CD4-positive, alpha-beta memory T cell (primary cell): ENCODE data around the gene CDC42EP5. TPM values are rescaled to one million over a fixed set of nuclear protein-coding genes. Genes with fewer than 3 reads are reported as not detected.
A peak's percentile ranks its signal among the peaks of the same experiment; 100 is the strongest.

Experiments
- CTCF ChIA-PET: fragments of 350-600 bp; sonication (Branson Sonifier 250); formaldehyde crosslinking; loops from one replicate; lab custom pipeline; 2021; ENCODE audit warnings: inconsistent platforms; ENCODE audit not compliant: partially characterized antibody; lab: Charles Lee
- POLR2A ChIA-PET: fragments of 350-600 bp; sonication (Branson Sonifier 250); formaldehyde crosslinking; loops from one replicate; lab custom pipeline; 2021; ENCODE audit not compliant: partially characterized antibody; lab: Charles Lee
- DNase-seq, 5 donors: peaks; one replicate each; pipeline versions ENCODE4 v3.0.0 to v3.0.0-alpha.2; 2020 to 2022; ENCODE audit warnings: mixed read lengths in 1 of 5
- H3K27ac ChIP-seq: one replicate; pipeline ENCODE4 v1.7.0; 2013; ENCODE audit warnings: low read depth, low read length
- H3K27me3 ChIP-seq: 2 replicates; pipeline ENCODE4 v1.7.0; 2013; ENCODE audit warnings: mild to moderate bottlenecking, low read length, moderate library complexity; ENCODE audit not compliant: insufficient read depth
- H3K36me3 ChIP-seq: 2 replicates; pipeline ENCODE4 v1.7.0; 2013; ENCODE audit warnings: mild to moderate bottlenecking, low read length, moderate library complexity; ENCODE audit not compliant: insufficient read depth
- H3K4me1 ChIP-seq: 2 replicates; pipeline ENCODE4 v1.7.0; 2013; ENCODE audit warnings: mild to moderate bottlenecking, low read length, moderate library complexity; ENCODE audit not compliant: insufficient read depth
- H3K4me3 ChIP-seq, 2 donors: one replicate each; pipeline ENCODE4 v1.7.0; 2013; ENCODE audit warnings: low read length in 2 of 2, mild to moderate bottlenecking in 1 of 2
- H3K9me3 ChIP-seq, 2 donors: one replicate each; pipeline ENCODE4 v1.7.0; 2013; ENCODE audit warnings: low read length in 2 of 2, control low read depth in 1 of 2; ENCODE audit not compliant: control insufficient read depth in 1 of 2
- H3K27ac Mint-ChIP-seq, 7 donors: one replicate each; pipeline ENCODE4 v1.8.0; 2020 to 2021; ENCODE audit warnings: mixed read lengths in 7 of 7, mild to moderate bottlenecking in 6 of 7, inconsistent platforms in 3 of 7, moderate library complexity in 3 of 7
- H3K27me3 Mint-ChIP-seq, 2 donors: one replicate each; pipeline ENCODE4 v1.8.0; 2020 to 2021; ENCODE audit warnings: mixed read lengths in 2 of 2
- H3K36me3 Mint-ChIP-seq, 2 donors: one replicate each; pipeline ENCODE4 v1.8.0; 2020 to 2021; ENCODE audit warnings: mixed read lengths in 2 of 2, inconsistent platforms in 1 of 2, mild to moderate bottlenecking in 1 of 2
- H3K4me1 Mint-ChIP-seq, 4 donors: one replicate each; pipeline ENCODE4 v1.8.0; 2020 to 2021; ENCODE audit warnings: mixed read lengths in 4 of 4, mild to moderate bottlenecking in 1 of 4
- H3K4me3 Mint-ChIP-seq, 8 donors: one replicate each; pipeline ENCODE4 v1.8.0; 2020 to 2021; ENCODE audit warnings: mixed read lengths in 8 of 8, mild to moderate bottlenecking in 7 of 8, moderate library complexity in 6 of 8, inconsistent platforms in 3 of 8
- H3K9me3 Mint-ChIP-seq, 8 donors: one replicate each; pipeline ENCODE4 v1.8.0; 2020 to 2021; ENCODE audit warnings: mixed read lengths in 8 of 8, mild to moderate bottlenecking in 5 of 8, inconsistent platforms in 3 of 8, moderate library complexity in 1 of 8
- intact Hi-C: fragments of 100-400 bp; cut with micrococcal nuclease; formaldehyde crosslinking; loops from one replicate; pipeline ENCODE4 v1.15.1; 2023
- polyA plus RNA-seq, 2 donors: library from polyadenylated mRNA; unstranded; fragments of 300-500 nt; fragmentation: Illumina TruSeq; gene quantifications; one replicate each; pipeline ENCODE4 v1.2.3, GENCODE V29; 2021
- total RNA-seq, 2 experiments: library from RNA; stranded (reverse); gene quantifications; one replicate each; pipeline ENCODE4 v1.2.3, GENCODE V29; 2021

CDC42EP5 gene
- total and polyA plus RNA-seq, 4 experiments from 2014 or later, result not detected

DNA sequence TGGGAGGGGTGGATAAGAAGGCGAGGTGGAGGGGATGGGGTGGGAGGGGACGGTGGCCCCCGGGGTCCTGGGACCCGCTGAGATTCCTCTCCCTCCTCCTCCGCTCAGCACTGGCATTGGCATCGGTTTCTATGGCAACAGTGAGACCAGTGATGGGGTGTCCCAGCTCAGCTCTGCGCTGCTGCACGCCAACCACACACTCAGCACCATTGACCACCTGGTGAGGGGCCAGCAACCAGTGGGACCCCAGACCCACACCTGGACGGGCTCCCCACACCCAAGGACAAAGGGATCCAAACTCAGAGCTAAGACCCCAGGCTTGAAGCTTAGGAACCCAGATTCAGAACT, 52.0 kb downstream of the CDC42EP5 start:
- Histone ChIP-seq H3K27ac (no peak overlapping the region), H3K9me3 (no peaks in the 10 kb centered on the region), H3K4me1 (peaks cover 12% of the 10 kb centered on the region), H3K27me3 (peaks cover 5% of the 10 kb centered on the region), H3K36me3 (no peaks in the 10 kb centered on the region), H3K4me3 (no peak overlapping the region)
- H3K4me3 Mint-ChIP-seq, result no peak overlapping the region
- ChIA-PET POLR2A (no interaction called here), CTCF (no interaction called here)
- peaks cover 10 to 21% (median 11%) of the 10 kb centered on the region in 4 donors for H3K4me1 Mint-ChIP-seq
- H3K27ac Mint-ChIP-seq, result peak overlapping the region in 1 of 7 donors; percentile 45
- no peaks in the 10 kb centered on the region for H3K36me3 Mint-ChIP-seq
- peaks cover 18 to 39% of the 10 kb centered on the region in 2 donors for H3K27me3 Mint-ChIP-seq
- intact Hi-C loops, result no loop called here
- no peak for DNase-seq
- H3K9me3 Mint-ChIP-seq, result peaks cover 0 to 5% (median 0%) of the 10 kb centered on the region in 8 donors

DNA sequence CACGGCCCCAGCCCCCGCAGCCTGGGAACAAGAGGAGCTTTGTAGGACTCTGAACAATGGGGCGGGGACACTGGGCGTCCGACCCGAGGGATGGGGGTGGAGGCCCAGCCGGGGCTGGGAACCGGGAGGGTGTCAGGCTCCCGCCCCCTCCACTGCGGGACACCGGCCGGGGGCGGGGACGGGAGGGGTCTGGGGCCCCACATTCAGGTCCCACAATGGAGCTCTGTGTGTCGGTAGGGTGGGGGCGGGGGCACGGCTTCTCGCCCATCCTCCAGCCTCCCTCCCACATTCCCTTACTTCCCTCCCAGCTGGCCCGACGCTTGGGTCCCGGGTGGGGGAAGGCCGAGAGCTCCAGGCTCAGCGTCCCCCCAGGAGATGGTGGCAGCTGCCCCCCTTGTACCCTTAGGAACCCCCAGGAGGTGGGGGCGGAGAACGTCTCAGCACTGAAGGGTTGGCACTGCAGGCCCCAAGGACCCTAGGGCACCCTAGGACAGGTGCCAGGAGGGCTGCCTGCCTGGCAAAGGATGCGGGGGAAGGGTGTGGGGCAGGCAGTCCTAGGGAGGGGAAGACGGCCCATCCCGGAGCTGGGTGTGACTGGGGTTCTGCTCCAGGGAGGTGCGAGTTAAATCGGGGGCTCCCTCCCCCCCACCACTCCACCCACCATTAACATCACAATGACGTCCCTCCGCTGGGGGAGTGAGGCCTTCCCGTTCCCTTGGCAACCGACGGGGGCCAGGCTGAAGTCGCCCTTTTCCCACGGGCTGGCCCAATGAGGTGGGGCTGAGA, 52.5 kb downstream of the CDC42EP5 start:
- ChIA-PET POLR2A (no interaction called here), CTCF (no interaction called here)
- Mint-ChIP-seq H3K36me3 (no peaks in the 10 kb centered on the region), H3K4me1 (peaks cover 10 to 21% (median 11%) of the 10 kb centered on the region in 4 donors), H3K27ac (no peak overlapping the region), H3K9me3 (peaks cover 0 to 5% (median 0%) of the 10 kb centered on the region in 8 donors), H3K27me3 (peaks cover 23 to 36% of the 10 kb centered on the region in 2 donors), H3K4me3 (no peak overlapping the region)
- Histone ChIP-seq H3K27ac (no peak overlapping the region), H3K36me3 (no peaks in the 10 kb centered on the region), H3K4me3 (no peak overlapping the region), H3K4me1 (peaks cover 12% of the 10 kb centered on the region), H3K9me3 (no peaks in the 10 kb centered on the region), H3K27me3 (peaks cover 8% of the 10 kb centered on the region)
- intact Hi-C loops, result no loop called here
- DNase-seq, result no peak

DNA sequence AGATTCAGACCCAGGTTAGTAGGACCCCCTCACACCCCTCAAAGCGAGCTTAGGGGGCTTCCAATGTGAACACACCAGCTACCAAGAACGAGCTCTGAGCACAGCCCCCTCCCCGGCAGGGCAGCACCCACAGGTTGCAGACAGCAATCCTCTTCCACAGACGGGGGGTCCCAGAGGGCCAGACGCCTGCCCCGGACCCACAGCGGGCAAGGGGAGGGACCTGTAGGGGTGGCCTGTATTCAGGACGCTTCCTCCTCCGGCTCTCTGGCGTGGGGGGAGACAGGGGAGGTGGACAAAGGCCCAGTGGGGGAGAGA, 53.1 kb downstream of the CDC42EP5 start:
- peaks cover 10 to 21% (median 11%) of the 10 kb centered on the region in 4 donors for H3K4me1 Mint-ChIP-seq
- no peak overlapping the region for H3K27ac Mint-ChIP-seq
- intact Hi-C loops, result no loop called here
- ChIA-PET POLR2A (no interaction called here), CTCF (no interaction called here)
- H3K36me3 Mint-ChIP-seq, result no peaks in the 10 kb centered on the region
- no peak overlapping the region for H3K4me3 ChIP-seq
- H3K27ac ChIP-seq, result no peak overlapping the region
- peaks cover 10% of the 10 kb centered on the region for H3K27me3 ChIP-seq
- H3K9me3 Mint-ChIP-seq, result peaks cover 0 to 5% (median 0%) of the 10 kb centered on the region in 8 donors
- H3K4me3 Mint-ChIP-seq, result no peak overlapping the region
- no peaks in the 10 kb centered on the region for H3K9me3 ChIP-seq
- peaks cover 24 to 33% of the 10 kb centered on the region in 2 donors for H3K27me3 Mint-ChIP-seq
- H3K36me3 ChIP-seq, result no peaks in the 10 kb centered on the region
- no peak for DNase-seq
- peaks cover 12% of the 10 kb centered on the region for H3K4me1 ChIP-seq

DNA sequence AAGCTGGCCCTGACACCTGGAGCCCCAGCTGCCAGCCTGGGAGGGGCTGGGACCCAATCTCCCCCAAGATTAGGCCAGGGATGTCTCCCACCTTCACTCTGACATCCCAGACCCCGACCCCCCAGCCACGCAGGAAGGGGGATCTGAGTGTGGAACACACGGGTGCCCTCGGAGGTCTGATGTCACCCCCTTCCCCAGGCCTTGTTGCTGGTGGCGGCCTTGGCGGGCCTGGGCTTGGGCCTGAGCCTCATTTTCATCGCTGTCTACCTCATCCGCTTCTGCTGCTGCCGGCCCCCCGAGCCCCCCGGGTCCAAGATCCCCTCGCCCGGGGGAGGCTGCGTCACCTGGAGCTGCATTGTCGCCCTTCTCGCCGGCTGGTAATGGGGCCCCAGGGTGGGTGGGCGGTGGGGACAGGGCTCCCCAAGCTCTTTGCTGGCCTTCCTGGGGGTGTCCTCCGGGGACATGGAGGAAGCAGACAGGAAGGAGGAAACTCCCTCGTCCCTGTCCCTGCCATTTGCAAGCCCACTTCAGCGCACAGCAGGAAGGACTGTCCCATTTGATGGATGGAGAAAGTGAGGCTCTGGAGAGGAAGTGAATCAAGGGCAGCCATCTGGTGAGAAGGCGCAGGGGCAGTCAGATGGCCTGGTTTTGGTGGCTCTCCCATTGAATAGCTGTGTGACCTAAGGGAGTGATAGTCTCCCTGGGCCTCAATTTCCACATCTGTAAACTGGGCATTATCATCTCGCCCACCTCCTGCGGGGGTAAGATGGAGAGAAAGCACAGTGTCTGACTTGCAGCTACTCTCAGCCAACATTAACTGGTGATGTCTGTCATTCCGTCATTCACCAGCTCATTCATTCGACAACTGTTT, 53.9 kb downstream of the CDC42EP5 start:
- H3K36me3 Mint-ChIP-seq, result no peaks in the 10 kb centered on the region
- Histone ChIP-seq H3K27ac (no peak overlapping the region), H3K4me1 (peaks cover 12% of the 10 kb centered on the region), H3K4me3 (no peak overlapping the region), H3K36me3 (no peaks in the 10 kb centered on the region), H3K27me3 (peaks cover 18% of the 10 kb centered on the region), H3K9me3 (no peaks in the 10 kb centered on the region)
- peaks cover 0 to 5% (median 0%) of the 10 kb centered on the region in 8 donors for H3K9me3 Mint-ChIP-seq
- POLR2A ChIA-PET, result no interaction called here
- no peak for DNase-seq
- CTCF ChIA-PET, result no interaction called here
- intact Hi-C loops, result no loop called here
- no peak overlapping the region for H3K27ac Mint-ChIP-seq
- peaks cover 10 to 21% (median 13%) of the 10 kb centered on the region in 4 donors for H3K4me1 Mint-ChIP-seq
- H3K27me3 Mint-ChIP-seq, result peaks cover 31 to 39% of the 10 kb centered on the region in 2 donors
- H3K4me3 Mint-ChIP-seq, result no peak overlapping the region

DNA sequence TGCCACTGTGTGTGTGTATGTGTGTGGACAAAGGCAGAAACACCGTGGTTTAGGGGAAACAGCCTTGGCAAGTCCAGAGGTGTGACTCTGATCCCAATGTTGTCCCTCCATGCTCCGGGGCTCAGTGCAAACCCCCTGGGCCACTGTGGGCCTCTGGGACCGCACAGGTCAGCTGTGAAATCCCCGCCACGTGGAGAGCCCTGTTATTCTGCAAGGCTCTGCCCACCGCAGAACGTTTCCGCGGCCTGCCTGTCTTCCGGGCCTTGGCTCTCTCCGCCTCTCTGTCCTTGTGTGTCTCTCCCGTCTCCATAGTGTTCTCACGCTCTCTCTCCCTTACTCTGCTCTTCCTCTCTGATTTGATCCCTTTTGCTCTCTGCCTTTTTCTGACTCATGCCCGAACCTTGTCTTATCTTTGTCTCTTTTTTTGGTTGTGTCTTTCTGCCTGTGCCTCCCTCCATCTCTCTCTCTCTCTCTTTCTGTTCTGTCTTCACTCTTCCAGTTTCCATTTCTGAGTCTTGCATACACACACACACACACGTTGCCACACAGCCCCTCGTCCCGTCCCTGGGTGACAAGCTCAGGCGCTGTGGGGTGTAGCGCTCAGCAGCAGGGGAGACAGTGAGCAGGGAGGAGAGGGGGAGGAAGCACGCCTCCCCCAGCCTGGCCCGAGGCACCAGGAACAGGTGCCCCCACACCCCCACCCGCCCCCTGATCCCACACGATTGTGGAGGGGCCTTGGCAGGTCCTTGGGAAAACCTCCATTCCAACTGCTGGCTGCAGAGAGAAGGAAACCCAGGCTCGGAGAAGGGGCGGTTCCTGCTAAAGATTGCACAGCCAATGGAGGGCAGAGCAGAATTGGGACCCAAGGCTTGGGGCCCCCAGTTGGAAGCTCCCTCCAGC, 54.8 kb downstream of the CDC42EP5 start:
- ChIA-PET POLR2A (no interaction called here), CTCF (no interaction called here)
- peaks cover 19% of the 10 kb centered on the region for H3K27me3 ChIP-seq

DNA sequence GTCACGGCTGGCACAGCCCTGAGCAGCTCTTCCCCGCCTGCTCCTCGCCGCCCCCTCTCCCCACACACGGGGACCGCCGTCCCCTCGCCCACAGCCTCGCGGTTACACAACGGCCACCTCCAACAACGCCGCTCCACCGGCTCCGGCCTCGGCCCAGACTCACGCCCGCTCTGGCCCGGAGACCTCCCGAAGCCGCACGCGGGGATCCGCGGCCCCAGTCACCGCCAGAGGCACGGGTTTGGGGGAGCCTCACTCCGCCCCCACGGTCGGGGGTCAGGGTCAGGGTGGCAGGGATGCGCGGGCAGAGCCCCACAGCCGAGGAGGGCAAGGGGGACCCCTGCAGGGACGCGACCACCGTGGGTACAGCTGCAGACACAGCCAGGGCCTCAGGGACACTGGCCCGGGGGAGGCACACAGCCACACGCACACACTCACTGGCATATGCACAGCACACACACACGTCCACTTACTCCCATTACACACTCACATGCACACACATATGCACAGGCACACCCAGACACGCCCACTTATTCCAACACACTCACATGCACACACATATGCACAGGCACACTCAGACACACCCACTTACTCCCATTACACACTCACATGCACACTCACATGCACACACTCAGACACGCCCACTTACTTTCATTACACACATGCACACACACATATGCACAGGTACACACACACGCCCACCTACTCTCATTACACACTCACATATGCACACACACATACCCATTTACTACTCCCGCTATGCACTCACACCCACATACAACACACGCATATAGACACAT, 56.2 kb downstream of the CDC42EP5 start:
- intact Hi-C loops, result no loop called here
- H3K36me3 ChIP-seq, result no peaks in the 10 kb centered on the region
- no peak for DNase-seq
- no peak overlapping the region for H3K27ac ChIP-seq
- H3K4me3 ChIP-seq, result no peak overlapping the region
- ChIA-PET POLR2A (no interaction called here), CTCF (no interaction called here)
- Mint-ChIP-seq H3K9me3 (peaks cover 0 to 5% (median 1%) of the 10 kb centered on the region in 8 donors), H3K27me3 (peaks cover 36 to 37% of the 10 kb centered on the region in 2 donors), H3K4me1 (peaks cover 10 to 21% (median 14%) of the 10 kb centered on the region in 4 donors), H3K4me3 (peak overlapping the region in 2 of 8 donors; percentile 0 to 44), H3K36me3 (no peaks in the 10 kb centered on the region), H3K27ac (peak overlapping the region in 1 of 7 donors; percentile 3)
- peaks cover 19% of the 10 kb centered on the region for H3K27me3 ChIP-seq
- H3K4me1 ChIP-seq, result peaks cover 12% of the 10 kb centered on the region
- no peaks in the 10 kb centered on the region for H3K9me3 ChIP-seq

More for the DNA sequence above, 54.8 kb downstream of the CDC42EP5 start:
- peak in 2 of 5 donors; percentile 17 to 18 for DNase-seq
- Histone ChIP-seq H3K27ac (no peak overlapping the region), H3K4me1 (peaks cover 12% of the 10 kb centered on the region), H3K4me3 (no peak overlapping the region), H3K9me3 (no peaks in the 10 kb centered on the region), H3K36me3 (no peaks in the 10 kb centered on the region)
- Mint-ChIP-seq H3K27me3 (peaks cover 35 to 38% of the 10 kb centered on the region in 2 donors), H3K4me1 (peaks cover 10 to 21% (median 14%) of the 10 kb centered on the region in 4 donors), H3K9me3 (peaks cover 0 to 5% (median 1%) of the 10 kb centered on the region in 8 donors), H3K27ac (peak overlapping the region in 3 of 7 donors; percentile 8 to 53 (median 38)), H3K36me3 (no peaks in the 10 kb centered on the region), H3K4me3 (peak overlapping the region; percentile 17 to 77 (median 56))
- intact Hi-C loops, result no loop called here
